ENCODE data around the gene SEMA7A. TPM values are rescaled to one million over a fixed set of nuclear protein-coding genes. Genes with fewer than 3 reads are reported as not detected.

Gene SEMA7A
- total and polyA plus RNA-seq, 11 donors = 0.53 to 7.5 (median 1.8) TPM

Small RNA genes within 50 kb of the gene (microRNA-seq; reads per million reads assigned to microRNA genes)
- gene MIR6881 = 0 reads per million in 4 donors

Other genes with a start within 250 kb of the SEMA7A start
- under 1 TPM in 2 of 9 donors, not detected in 7; 0.14 to 0.24 TPM for gene STRA6, start 231.2 kb downstream of the SEMA7A start, total RNA-seq
- gene STRA6, start 231.2 kb downstream of the SEMA7A start, polyA plus RNA-seq = under 1 TPM in 1 of 2 donors, not detected in 1; 0.08 TPM
- gene CCDC33, start 197.6 kb downstream of the SEMA7A start, total RNA-seq = not detected
- gene CCDC33, start 197.6 kb downstream of the SEMA7A start, polyA plus RNA-seq = under 1 TPM in 1 of 2 donors, not detected in 1; 0.08 TPM
- 1 to 10 TPM in 5 of 9 donors, under 1 TPM in 4; 0.09 to 3.4 (median 1.6) TPM for gene CYP11A1, start 66.3 kb downstream of the SEMA7A start, total RNA-seq
- gene CYP11A1, start 66.3 kb downstream of the SEMA7A start, polyA plus RNA-seq = under 1 TPM; 0.07 to 0.46 TPM
- 100 to 1,000 TPM in 1 of 9 donors, 10 to 100 TPM in 8; 40.6 to 102 (median 54.5) TPM for gene UBL7, start 27.2 kb upstream of the SEMA7A start, total RNA-seq
- 10 to 100 TPM; 45.4 to 45.5 TPM for gene UBL7, start 27.2 kb upstream of the SEMA7A start, polyA plus RNA-seq
- 1 to 10 TPM; 1.3 to 4.3 (median 2.6) TPM for gene ARID3B, start 107.3 kb upstream of the SEMA7A start, total RNA-seq
- gene ARID3B, start 107.3 kb upstream of the SEMA7A start, polyA plus RNA-seq = 1 to 10 TPM; 1.9 to 2.1 TPM
- 10 to 100 TPM; 32.8 to 75.9 (median 49.9) TPM for gene CLK3, start 181.9 kb upstream of the SEMA7A start, total RNA-seq
- 10 to 100 TPM; 31.0 to 43.5 TPM for gene CLK3, start 181.9 kb upstream of the SEMA7A start, polyA plus RNA-seq